Right lung (tissue), 10 donors: Measurements from ENCODE around the gene FCRL5. TPM values are rescaled to one million over a fixed set of nuclear protein-coding genes. Genes with fewer than 3 reads are reported as not detected.
"Not testable (repeated sequence)": the region's sequence is repeated elsewhere in the genome, so short reads cannot be mapped to it uniquely, and the experiment has no call there.

Experiments
- DNase-seq, 2 donors: peaks; one replicate each; pipeline ENCODE4 v3.0.0-alpha.2; 2013
- long read RNA-seq, 8 donors: transcript quantifications; one replicate each; lab custom pipeline, GENCODE V29; 2026
- polyA plus RNA-seq, 5 donors: library from polyadenylated mRNA; unstranded; fragments of 120-200 nt; gene quantifications; one replicate each; pipeline versions ENCODE4 v1.2.1 to v1.2.3, GENCODE V29; 2013; ENCODE audit warnings: inconsistent platforms in 1 of 5, low replicate concordance in 1 of 5; ENCODE audit not compliant: insufficient read length in 5 of 5, insufficient read depth in 1 of 5

The FCRL5 gene
- polyA plus RNA-seq = under 1 TPM; 0.06 to 0.26 (median 0.07) TPM
- long read RNA-seq, donor 1 = 0 reads
- long read RNA-seq, donor 2 = 0 reads
- long read RNA-seq, donor 3 = 0 reads
- long read RNA-seq, donor 4 = 0 reads
- long read RNA-seq, donor 5 = 0 reads
- long read RNA-seq, donor 6 = 0 reads
- long read RNA-seq, donor 7 = 0 reads
- long read RNA-seq, donor 8 = 0 reads

DNA sequence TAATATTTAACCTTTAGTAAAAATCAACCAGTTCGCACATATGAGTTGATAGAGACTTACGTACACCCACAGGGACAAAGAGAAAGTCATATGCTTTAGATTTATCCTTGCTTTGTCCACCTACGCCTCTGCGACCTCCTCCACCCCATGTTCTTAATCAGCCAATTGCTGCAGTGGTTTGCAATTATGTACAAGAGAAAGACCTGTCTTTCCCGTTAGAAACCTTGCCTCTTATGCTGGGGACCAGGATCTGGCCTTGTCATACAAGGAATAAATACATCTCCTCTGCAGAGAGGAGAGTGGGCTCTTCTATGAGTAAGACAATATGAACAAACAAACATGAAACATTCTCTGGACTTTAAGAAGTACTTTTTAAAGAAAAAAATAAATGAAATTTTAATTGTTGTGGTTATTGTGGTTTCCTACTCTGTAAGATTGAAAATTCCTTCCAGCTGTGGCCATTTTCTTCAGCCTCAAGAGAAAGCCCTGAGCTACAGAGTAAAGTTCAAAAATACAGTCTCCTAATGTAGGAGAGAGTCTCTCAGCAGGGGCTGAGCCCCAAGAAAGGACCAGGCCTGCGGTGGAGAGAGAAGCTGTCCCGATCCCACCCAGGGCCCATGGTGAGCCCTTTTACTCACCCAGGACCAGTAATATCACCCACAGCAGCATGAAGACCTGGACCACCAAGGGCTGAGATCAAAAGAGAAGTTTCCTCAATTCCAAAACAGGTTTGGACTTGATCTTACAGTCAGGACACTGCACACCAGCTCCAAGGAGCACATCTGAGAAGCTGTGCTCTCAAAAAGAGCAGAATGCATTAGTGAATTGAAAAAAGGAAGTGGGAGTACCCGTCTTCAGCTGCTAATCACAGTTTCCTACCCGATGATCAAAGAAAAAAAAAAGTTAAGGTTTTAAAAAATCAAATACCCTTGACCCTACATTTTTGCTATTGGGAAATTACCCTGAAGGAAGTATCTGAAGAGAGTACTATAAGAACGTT is at the start of gene FCRL5:
TSS of gene FCRL5 (minus strand) at position 822 of the 1,000 bp plus-strand sequence. CDS start at position 669, 153 bp downstream.
- no peak for DNase-seq

DNA sequence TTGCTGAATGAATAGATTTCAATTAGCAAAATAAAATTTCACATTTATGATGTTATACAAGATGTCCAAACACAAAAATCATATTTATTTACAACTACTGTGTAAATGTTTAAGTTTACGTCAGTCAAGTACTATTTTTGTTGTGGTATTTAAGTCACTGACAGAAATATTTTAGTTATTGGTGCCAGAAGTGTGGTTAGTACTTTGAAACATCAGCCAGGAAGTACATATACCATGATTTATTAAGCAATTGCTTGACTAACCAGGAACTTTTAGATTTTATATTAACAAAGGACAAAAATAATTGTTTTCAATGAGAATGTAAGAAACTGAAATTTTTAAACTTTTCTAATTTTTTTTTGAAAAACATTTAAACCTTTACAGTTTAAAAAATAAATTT is 47.9 kb upstream of the FCRL5 start:
- no peak for DNase-seq

DNA sequence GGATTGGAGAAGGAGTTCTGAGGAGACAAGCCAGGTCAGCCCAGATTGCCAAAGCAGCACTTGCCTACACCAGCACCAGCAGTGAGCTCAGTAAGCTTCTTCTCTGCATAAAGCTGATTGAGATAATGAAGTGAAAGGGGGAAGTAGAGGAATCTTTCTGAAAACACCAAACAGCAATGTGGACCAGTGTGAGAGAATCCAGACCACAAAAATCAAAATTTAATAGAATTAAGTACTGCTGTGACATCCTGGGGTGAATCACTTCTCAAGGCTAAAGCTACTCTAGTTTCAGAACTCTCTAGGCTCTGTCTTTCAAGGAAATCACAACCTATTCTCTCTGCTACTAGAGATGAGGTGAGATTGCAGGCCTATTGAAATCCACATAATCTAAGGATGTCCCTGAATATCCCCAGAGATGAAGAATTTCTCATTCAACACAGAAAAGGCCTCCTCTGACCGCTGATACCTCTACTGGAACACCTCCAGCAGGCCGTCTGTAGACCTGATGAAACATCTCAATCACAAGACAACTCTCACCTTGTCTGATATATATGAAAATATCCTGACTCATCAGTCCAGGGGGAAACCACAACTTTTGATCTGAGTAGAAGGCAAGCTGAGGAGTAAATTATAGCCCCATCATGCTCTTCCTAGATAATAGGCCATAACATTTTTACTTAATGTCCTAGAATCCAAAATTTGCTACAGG is 45.8 kb upstream of the FCRL5 start, which contains the start of gene FCRL4:
TSS of gene FCRL4 (minus strand) at position 127 of the 709 bp plus-strand sequence. CDS start 141 bp downstream, outside the sequence.
- DNase-seq = no peak

DNA sequence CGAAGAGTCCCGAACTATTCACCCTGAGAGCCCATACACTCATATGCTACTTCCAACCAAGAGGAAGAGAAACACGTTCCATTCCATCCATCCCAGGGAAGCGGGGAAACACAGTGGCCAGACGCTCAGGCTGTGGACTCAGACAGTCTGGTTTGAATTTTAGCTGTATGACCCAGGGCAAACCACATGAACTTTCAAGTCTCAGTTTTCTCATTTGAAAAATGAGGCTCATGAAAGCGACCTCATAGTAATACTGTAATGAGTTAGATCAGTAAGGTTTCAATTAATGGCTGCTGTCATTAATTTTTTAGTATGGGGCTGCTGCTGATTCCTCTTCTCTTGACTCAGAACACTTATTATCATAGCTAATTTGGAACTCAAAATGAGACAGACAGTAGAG is 44.1 kb upstream of the FCRL5 start:
- no peak for DNase-seq

DNA sequence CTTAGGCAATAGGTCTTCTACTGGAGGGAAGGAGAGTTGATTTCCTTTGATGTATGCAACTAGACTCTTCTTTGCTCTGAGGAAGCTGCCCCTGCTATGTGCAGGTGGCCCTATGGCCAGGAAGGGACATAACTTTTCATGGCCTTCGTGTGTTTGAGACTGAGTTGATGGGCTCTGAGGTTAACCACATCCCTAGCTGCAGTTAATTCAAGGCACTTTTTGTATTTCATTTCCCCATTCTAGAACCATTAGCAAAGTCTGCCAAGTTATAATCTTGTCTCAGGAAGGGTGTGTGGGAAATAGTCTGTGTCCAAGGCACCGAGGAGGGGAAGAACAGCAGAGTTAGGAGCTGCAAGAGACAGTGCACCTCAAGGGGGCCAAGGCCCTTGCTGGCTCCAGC is 43.0 kb upstream of the FCRL5 start:
- DNase-seq = no peak

DNA sequence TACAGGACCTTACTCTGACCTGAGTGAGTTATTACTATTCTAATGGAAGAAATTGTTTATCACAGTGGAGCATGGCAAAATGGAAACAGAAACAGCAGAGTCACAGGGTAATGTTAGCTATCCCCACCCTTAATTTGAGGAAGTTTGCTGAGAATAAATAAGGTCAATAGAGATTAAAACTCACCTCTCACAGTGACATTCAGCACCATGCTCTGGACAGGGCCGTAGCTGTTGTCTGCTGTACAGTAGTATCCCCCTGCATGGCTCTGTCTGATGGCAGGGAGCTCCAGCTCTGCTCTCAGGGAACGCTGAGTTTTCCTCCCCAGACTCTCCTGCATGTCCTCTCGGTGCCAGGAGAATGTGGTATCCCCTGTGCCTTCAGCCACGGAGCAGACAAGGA is 33.7 kb upstream of the FCRL5 start:
- no peak for DNase-seq

DNA sequence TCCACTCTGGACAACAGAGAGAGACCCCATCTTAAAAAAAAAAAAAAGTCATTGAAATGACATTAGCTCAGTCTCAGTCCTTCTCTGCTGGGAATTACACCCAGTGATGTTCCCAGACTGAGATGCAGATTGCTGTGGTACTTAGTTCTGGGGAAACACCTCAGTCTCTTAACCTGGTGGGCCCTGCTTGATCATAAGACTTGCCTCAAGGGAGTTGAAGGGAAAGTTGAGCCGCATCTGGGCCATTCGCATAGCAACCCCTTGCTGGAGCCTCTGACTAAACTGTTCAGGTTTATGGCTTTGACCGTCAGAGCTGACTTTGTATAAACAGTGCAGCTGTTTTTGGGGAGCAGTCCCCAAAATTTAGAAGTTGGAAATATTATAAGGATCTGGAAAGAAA is 32.2 kb upstream of the FCRL5 start:
- DNase-seq = no peak

DNA sequence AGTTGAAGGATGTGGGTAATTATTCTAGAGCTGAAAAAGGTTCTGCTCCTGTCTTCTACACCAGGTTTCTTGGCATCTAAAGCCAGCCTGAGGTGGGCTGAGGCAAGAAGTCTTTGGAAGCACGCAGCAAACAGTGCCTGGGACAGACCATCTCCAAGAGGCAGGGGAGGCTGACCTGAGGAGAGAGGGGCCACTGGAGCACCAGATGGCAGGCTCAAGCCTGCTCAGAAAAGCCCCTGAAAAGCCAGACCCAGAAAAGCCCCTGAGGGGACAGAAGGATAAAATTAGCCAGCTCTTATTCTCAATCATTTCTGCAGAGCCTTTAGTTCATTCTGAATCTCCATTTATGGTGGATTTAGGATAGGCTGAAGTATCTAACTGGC is 28.5 kb upstream of the FCRL5 start:
- no peak for DNase-seq

DNA sequence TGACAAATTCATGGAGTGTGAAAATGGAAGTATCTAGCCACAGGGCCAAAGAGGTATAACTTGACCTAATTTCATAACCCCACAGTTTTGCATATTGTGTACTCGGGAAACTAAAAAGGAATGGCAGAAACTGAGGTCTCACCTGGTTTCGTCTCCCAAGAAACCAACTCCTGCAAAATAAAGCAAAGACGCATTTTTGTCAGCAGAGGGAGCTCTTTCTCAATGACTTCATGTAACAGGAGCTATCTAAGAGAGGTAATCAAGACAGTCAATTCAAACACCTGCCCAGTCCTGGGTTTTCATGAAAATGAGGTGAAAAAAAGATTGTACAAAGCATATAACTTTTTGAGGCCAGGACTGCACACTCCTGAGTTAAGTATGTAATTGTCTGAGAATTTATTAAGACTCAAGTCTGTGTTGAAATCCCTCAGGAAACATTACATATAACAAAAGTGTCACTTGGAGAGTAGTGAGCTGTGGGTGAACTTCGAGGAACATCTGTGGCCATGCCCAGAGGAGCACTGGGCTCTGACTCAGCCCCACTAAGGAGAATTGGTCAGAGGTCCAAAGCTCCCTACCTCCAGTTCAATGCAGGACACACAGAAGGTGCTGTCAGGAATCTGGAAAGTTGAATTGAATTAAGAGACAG is 28.0 kb upstream of the FCRL5 start:
- peak; percentile 38 to 46 for DNase-seq

DNA sequence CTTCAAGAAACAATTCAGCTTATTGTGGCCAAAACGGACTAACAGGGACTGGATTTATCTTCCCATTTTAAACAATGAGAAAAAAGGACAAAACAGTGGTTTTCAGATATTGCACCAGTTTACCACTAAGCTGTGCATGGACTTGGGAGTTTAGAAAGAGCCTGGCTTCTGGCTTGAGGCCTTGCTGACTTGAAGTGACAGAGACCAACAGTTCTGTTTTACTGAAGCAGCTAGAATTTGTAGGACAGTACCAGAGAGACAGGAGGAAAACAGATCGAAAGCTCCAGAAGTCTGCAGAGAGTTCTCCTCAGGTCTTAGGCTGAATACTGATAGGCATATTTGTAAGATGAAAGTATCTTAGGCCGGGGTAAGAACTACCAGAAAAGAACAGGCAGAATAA is 25.1 kb upstream of the FCRL5 start:
- DNase-seq = no peak

DNA sequence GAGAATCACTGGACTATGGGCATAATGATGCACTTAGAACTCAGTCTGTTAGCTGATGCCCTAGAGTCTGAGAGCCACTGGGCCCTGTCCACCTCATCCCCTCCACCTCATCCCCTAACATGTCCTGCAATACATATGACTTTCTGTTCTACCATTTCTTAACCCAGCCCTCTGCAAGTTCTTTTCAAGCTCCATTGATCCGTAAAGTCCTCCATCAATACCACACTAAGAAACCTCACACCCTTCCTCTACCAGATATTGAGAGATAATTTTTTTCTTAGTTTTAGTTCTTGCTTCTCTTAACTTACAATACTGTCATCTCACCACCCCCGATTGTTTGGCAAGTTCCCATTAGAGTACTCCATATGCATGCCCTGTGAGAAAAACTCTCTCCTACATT is 23.4 kb upstream of the FCRL5 start:
- DNase-seq = no peak

DNA sequence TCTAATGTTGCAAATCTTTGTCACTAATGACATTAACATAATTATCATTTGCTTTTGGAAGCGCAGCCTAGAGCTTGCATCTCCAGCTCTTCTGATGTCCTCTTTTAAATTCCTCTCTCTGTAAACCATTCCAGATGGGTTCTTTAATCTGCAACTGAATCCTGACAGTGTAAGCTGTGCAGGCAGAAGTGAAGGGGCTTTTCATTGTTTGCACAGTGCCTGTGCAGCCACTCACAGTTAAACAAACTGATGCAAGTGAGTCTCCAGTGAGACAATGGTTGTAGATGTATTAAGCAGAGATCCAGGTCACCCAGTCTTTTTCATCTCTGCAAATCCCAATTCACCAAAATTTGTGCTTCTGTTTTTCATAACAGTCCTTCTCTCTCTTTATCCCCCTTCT is 22.5 kb upstream of the FCRL5 start:
- no peak for DNase-seq

DNA sequence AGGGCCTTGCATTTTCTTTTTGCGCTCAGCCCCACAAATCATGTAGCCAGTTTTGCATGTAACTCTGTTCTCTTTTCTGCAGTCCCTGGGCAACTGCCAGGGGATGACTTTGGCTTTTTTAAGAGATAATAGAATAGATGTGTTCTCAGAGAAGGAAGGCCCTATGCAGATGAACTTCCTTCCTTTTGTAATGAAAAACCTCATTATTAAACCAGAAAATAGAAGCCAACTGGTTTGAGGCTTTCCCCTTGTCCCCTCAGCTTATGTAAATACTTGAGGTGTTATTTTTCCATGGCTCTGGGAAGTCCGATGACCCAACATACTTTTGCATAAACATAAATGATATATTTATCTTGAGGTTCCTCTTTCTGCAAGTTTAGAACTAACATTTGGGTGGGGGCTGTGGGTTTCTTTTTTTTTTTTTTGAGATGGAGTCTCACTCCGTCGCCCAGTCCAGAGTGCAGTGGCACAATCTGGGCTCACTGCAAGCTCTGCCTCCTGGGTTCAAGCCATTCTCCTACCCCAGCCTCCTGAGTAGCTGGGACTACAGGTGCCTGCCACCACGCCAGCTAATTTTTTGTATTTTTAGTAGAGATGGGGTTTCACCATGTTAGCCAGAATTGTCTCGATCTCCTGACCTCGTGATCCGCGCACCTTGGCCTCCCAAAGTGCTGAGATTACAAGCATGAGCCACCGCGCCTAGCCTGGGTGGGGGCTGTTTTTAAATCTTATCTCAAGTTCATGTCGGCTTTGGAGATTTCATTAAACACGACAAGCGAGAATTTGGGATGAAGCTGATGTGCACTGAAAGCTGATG is 14.4 kb upstream of the FCRL5 start:
- peak in 1 of 2 donors; percentile 0 for DNase-seq

DNA sequence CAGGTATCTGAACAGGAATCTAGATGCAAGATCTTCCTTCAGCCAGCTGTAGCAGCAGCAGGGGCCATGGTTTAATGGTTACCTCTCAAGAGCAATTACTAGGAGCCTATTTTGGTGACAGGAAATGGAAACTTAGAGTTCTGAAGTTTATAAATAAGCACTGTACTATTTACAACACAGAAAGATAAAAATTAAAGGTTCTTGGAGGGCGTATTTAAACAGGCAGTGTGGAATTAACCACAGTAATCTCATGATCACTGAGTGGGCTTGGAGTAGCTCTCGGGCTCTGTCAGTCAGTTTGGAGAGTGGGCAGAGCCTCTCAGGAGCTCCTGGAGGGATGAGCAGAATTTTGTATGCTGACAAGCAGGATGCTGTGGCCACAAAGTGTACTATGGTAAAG is 10.2 kb upstream of the FCRL5 start:
- DNase-seq = no peak

DNA sequence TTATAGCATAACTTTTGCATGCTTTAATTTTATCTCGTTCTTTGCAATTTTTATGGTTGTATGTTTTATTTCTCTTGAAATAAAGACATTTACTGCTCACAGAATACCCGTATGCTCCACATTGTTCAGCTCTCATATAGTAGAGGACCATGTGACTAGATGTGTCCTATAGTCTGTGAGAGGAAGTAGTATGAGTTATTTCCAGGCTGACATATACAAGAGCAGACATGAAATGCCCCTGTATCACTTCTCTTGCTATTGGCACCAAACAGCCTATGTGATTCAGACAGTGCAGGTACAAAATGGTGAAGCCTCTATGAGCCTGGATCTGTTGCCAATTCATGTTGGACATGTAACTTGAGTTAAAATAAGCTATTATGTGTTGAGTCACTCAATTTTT is 5.8 kb upstream of the FCRL5 start:
- DNase-seq = no peak

DNA sequence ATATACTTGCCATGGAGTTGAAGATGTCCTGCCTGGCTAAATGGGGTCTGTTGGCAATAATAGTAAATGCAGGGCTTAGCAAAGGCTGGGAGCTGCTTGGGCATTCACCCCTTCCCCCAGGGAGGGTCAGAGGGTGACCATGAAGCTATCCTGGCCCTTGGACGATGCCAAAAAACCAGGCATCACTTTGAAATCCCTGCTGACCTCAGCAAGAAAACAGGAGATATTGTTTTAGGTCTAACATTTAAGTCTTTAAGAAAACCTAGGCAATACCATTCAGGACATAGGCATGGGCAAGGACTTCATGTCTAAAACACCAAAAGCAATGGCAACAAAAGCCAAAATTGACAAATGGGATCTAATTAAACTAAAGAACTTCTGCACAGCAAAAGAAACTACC is 4.2 kb downstream of the FCRL5 start:
- DNase-seq = not testable (repeated sequence)

DNA sequence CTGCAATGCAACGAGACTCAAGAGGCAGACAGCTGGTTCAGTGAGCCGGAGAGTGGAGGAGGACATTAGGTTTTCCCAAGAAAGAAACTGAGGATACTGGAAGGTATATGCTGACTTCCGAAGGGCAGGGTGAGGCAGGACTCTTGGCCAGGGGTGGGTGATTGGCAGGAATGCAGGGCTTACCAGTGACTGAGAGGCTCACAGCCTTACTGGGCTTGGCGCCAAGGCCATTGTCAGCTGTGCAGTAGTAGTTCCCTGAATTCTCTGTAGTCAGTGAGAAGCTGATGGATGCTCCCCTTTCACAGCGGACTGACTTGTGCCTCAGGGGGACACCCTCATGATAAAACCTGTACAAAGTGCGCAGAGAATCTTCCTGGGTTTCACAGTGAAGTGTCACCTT is 9.6 kb downstream of the FCRL5 start:
- peak; percentile 3 to 7 for DNase-seq

DNA sequence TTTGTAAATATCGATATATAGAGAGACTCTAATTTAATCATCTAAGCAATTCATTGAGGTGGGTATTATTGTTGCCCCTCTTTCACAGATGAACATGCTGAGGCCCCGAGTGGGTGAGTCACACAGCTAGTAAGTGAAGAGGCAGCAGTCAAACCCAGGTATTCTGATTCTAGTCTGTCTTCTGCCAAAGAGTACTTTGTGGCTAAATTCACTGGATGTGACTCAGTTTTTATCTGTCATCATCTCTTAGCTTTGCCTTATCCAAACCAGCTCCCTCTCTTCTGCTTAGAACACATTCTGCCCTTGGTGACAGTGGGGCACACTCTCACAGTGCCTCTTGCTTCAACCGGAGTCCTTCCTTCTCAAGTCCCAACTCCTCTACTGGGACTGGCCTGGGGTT is 11.5 kb downstream of the FCRL5 start:
- no peak for DNase-seq

DNA sequence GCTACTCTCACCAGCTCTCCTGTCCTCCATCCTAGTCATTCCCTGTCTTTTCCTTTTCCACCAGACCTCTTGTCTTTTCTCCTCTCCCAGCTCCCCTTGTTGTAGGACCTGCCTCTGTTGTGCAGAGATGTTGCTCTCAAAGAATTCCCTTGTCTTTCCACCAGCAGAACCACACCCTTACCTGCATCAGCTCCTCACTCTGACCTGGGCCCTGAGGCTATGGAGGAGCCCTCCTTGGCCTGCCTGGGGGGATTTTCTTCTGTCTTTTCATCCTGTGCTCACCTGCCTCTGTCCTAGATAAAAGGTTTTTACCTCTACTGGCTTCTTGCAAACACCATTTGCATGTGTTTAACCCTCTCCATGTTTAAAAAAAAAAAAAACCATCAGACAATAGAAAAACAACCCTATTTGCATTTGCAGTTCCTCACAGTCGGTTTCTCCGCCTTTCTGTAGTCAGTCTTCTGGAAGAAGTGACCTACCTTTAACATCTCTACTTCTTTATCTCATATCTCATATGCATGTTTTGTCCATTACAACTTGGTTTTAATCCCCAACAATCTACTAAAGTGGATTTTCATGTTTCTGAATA is 12.1 kb downstream of the FCRL5 start:
- no peak for DNase-seq

DNA sequence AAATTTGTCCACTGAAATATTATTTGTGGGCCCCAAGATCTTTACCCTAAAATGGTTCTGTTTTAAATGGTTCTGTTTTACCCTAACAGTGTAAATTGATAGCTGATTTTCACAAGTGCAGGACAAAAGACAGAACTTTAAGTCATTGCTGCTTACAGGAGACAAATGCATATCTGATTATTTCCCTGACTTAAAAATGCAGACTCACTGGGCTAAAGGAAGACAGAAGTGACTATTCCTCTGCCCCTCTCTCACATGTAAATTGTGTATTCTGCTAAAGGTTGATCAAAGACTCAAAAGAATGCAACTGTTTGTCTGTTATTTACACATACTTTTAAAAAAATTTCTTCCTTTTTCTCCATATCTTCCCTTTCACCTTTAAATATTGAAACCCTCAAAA is 12.7 kb downstream of the FCRL5 start:
- no peak for DNase-seq

DNA sequence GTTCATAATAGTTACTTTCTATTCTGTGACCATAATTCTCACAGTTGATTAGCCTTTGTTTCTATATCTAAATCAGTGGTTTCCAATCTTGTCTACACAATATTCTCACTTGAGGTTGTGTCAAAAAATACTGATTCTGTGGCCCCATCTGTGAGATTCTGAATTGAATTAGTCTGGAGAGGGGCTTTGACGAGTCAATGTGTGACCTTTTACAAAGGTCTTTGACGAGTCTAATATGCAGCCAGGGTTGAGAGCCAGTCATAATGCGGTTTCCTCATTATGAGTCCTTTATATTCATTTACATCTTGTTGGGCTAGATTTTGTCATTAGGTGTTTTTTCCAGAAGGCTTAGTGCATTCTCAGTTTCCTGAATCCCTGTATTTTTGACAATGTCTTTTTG is 19.7 kb downstream of the FCRL5 start:
- DNase-seq = no peak
